Activated naive CD8-positive, alpha-beta T cell (primary cell): Measurements from ENCODE around the gene ADAMTS17.

Experiments
- H3K27ac Mint-ChIP-seq: one replicate; pipeline ENCODE4 v1.8.0; 2021; ENCODE audit warnings: mixed read lengths
- H3K27me3 Mint-ChIP-seq: one replicate; pipeline ENCODE4 v1.8.0; 2021; ENCODE audit warnings: mixed read lengths
- H3K36me3 Mint-ChIP-seq: one replicate; pipeline ENCODE4 v1.8.0; 2021; ENCODE audit warnings: mixed read lengths
- H3K4me1 Mint-ChIP-seq: one replicate; pipeline ENCODE4 v1.8.0; 2021; ENCODE audit warnings: low read depth, mixed read lengths
- H3K4me3 Mint-ChIP-seq: one replicate; pipeline ENCODE4 v1.8.0; 2021; ENCODE audit warnings: mild to moderate bottlenecking, mixed read lengths
- H3K9me3 Mint-ChIP-seq: one replicate; pipeline ENCODE4 v1.8.0; 2021; ENCODE audit warnings: low read depth, mixed read lengths

The ADAMTS17 gene

GRCh38 chr15:100206643-100207042 lies 135.1 kb downstream of the ADAMTS17 start:
- H3K4me3 Mint-ChIP-seq: no peak overlapping the region

DNA sequence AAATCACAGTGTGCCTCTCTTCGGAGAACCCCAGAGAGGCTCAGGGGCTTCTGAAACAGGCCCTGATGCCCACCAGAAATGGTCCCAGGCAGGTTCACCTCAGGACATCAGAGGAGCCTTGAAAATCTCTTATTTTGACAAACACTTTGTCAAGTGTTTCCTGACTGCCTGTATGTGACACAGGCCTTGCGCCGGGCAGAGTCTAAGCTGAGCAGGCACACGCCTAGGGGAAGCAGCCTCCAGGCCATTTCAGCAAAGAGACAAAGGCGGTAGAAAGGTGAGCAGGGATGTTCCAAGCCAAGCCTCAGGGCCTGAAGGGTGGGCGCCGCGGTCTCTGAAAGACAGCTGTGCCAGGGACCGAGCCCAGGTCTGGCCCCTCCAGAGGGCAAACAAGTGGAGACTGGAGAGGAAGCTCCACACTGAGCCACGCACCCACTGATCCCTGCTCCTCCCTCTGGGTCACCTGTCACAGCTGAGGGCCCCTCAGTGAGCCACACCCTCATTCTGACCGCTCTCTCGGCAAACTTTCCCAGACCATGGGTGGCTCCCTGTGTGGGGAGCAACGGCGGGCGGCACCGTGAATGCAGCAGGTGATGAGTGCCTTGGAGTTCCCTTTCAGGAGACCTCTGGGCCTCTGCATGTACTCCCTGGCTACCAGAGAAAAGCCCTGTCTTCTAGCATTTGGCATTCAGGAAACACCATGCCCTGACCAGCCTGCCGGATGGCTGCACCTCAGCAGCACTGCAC lies 136.1 kb downstream of the ADAMTS17 start:
- H3K36me3 Mint-ChIP-seq: peaks cover 7% of the 10 kb centered on the region
- H3K27ac Mint-ChIP-seq: no peak overlapping the region
- no peaks in the 10 kb centered on the region for H3K27me3 Mint-ChIP-seq
- H3K9me3 Mint-ChIP-seq: no peaks in the 10 kb centered on the region
- H3K4me3 Mint-ChIP-seq: no peak overlapping the region
- H3K4me1 Mint-ChIP-seq: peaks cover 23% of the 10 kb centered on the region

More at GRCh38 chr15:100206643-100207042, 135.1 kb downstream of the ADAMTS17 start:
- Mint-ChIP-seq H3K27me3 (no peaks in the 10 kb centered on the region), H3K27ac (no peak overlapping the region), H3K9me3 (no peaks in the 10 kb centered on the region), H3K36me3 (peaks cover 7% of the 10 kb centered on the region), H3K4me1 (peaks cover 14% of the 10 kb centered on the region)

- Mint-ChIP-seq H3K27ac (no peak overlapping the region), H3K36me3 (peaks cover 7% of the 10 kb centered on the region), H3K27me3 (no peaks in the 10 kb centered on the region), H3K4me3 (no peak overlapping the region), H3K4me1 (peaks cover 26% of the 10 kb centered on the region), H3K9me3 (no peaks in the 10 kb centered on the region)
Observed at GRCh38 chr15:100204771-100205170, 137.0 kb downstream of the ADAMTS17 start.

DNA sequence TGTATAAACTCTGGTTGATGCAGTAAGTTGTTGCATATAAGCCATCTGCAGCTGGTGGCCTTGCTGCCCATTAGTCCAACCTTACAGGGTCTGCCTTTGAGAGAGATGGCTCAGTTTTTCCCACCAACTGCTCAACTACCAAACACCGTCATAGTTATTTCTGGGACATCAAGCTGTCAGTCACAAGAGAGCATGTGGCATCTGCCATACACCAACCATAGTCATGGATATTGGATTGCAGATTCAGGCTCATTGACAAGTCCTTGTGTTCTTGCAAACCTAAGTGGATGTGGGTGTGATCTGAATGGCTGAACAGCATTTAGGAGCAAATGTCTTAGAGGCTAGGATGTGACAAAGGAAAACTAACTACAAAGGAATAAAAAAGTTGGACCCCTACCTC lies 137.6 kb downstream of the ADAMTS17 start:
- Mint-ChIP-seq H3K4me3 (no peak overlapping the region), H3K27me3 (no peaks in the 10 kb centered on the region), H3K4me1 (peaks cover 26% of the 10 kb centered on the region), H3K27ac (no peak overlapping the region), H3K9me3 (no peaks in the 10 kb centered on the region), H3K36me3 (peaks cover 7% of the 10 kb centered on the region)

DNA sequence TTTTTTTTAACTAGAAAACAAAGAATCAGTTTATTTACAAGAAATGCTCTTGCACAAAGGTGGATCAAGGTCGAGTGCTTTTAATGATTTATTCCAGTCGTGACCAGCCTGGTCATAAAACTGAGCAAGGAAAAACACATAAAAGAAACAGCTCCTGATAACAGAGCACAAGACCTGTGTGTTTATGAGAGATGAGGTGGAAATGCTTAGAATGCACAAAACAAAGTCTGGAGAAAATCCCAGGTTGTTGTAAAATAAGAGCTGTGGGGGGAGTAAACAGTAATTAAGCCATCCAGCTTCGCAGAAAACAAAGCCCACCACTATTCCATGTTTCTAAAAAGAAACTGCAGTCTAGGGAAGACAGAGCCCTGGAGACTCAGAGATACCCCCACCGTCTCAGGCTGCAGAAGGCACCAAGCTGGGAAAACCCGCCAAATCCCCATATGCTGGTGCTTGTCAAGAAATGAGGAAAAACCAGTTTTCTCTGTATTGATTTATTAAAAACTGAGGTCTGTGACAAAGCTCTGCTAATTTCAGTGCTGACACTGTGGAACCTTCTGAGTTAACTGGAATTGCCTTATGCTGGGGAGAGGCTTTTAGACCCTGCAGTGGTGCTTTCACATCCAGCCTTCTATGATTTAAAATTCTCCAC lies 139.3 kb downstream of the ADAMTS17 start:
- H3K9me3 Mint-ChIP-seq: no peaks in the 10 kb centered on the region
- peak overlapping the region; percentile 73 for H3K4me3 Mint-ChIP-seq
- H3K4me1 Mint-ChIP-seq: peaks cover 26% of the 10 kb centered on the region
- peaks cover 7% of the 10 kb centered on the region for H3K36me3 Mint-ChIP-seq
- H3K27ac Mint-ChIP-seq: peak overlapping the region; percentile 37
- H3K27me3 Mint-ChIP-seq: no peaks in the 10 kb centered on the region

- H3K9me3 Mint-ChIP-seq: no peaks in the 10 kb centered on the region
- H3K4me1 Mint-ChIP-seq: peaks cover 26% of the 10 kb centered on the region
- peak overlapping the region; percentile 73 for H3K4me3 Mint-ChIP-seq
- H3K36me3 Mint-ChIP-seq: peaks cover 7% of the 10 kb centered on the region
- H3K27me3 Mint-ChIP-seq: no peaks in the 10 kb centered on the region
- H3K27ac Mint-ChIP-seq: peak overlapping the region; percentile 61
Observed at GRCh38 chr15:100201376-100202280, 140.1 kb downstream of the ADAMTS17 start.

DNA sequence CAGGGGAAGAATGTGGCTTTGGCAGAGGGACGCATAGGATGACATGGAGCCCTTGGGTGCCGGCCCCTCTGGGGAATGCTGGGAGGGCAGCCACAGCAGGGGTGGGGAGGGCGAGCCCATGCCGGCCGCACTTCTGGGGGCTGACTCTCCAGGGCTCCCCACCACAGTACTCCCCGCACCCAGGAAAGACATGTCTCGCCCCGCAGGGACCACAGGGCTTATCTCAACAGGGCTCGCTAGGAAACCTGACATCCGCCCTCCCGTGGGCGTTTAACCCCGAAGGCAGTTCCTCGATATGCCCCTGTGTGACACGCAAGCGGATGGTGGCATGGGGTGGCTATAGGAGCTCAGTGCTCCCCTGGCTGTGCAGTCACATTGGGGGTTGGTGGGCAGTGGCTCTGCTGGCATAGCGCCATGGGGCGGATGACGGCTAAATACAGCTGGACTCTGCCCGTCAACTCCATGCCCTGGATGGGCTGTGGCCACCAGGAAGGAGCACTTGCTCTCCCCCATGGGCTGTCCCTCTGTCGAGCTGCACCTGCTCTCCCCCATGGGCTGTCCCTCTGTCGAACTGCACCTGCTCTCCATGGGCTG lies 141.4 kb downstream of the ADAMTS17 start:
- peaks cover 7% of the 10 kb centered on the region for H3K36me3 Mint-ChIP-seq
- H3K27ac Mint-ChIP-seq: no peak overlapping the region
- no peaks in the 10 kb centered on the region for H3K9me3 Mint-ChIP-seq
- H3K4me3 Mint-ChIP-seq: no peak overlapping the region
- H3K27me3 Mint-ChIP-seq: no peaks in the 10 kb centered on the region
- peaks cover 26% of the 10 kb centered on the region for H3K4me1 Mint-ChIP-seq

DNA sequence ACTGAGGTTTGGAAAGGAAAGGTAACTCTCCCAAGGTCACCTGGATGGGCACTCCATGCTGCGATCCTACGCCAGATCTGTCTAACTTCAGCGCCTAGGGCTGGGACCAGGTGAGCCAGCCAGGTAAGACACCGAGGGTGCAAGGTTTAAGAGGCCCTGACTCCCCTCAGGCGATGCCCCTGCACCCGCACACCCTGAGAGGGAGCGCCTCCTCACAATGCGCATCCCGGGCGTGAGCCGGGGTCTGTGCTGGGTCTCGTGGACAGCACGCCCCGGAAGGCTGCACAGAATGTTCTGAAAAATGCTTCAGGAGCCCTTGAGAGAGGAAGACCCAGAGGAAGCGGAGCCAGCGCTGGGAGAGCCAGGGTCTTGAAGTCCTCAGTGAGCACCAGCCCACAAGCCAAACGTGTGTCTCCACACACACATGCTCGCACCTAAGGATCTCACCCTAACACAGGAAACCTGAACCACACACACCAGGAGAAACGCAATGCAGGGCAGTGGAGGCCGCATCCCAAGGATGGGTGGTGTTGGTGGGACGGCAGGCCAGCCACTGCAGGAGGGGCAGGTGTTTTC lies 142.0 kb downstream of the ADAMTS17 start:
- H3K4me1 Mint-ChIP-seq: peaks cover 26% of the 10 kb centered on the region

GRCh38 chr15:100198442-100198841 lies 143.3 kb downstream of the ADAMTS17 start:
- Mint-ChIP-seq H3K4me3 (no peak overlapping the region), H3K36me3 (no peaks in the 10 kb centered on the region), H3K27me3 (no peaks in the 10 kb centered on the region), H3K27ac (no peak overlapping the region), H3K9me3 (no peaks in the 10 kb centered on the region), H3K4me1 (peaks cover 26% of the 10 kb centered on the region)

More for the DNA sequence above, 142.0 kb downstream of the ADAMTS17 start:
- Mint-ChIP-seq H3K27ac (no peak overlapping the region), H3K4me3 (no peak overlapping the region), H3K9me3 (no peaks in the 10 kb centered on the region), H3K27me3 (no peaks in the 10 kb centered on the region), H3K36me3 (peaks cover 4% of the 10 kb centered on the region)

- Mint-ChIP-seq H3K27ac (no peak overlapping the region), H3K4me3 (no peak overlapping the region), H3K27me3 (no peaks in the 10 kb centered on the region), H3K9me3 (no peaks in the 10 kb centered on the region), H3K36me3 (no peaks in the 10 kb centered on the region), H3K4me1 (peaks cover 10% of the 10 kb centered on the region)
Observed at GRCh38 chr15:100196326-100197058, 145.3 kb downstream of the ADAMTS17 start.

DNA sequence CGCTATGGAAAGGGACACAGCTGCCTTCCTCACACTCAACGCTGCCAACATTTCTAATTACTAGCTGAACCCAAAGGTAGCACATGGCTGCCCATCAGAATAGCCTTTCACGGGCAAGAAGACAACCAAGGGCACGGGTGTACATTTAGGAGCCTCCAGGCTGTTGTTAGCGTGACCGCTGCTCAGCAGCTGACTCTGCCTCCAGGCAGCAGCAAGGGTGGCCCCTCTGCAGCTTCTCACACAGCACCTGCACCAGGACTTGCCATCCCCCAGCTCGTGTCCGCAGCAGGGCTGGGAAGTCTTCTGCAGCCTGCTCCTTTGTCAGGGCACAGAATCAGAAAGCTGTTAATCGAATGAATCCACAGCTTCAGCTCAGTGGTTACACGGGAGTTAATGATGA lies 146.8 kb downstream of the ADAMTS17 start:
- Mint-ChIP-seq H3K4me3 (no peak overlapping the region), H3K27ac (no peak overlapping the region), H3K27me3 (no peaks in the 10 kb centered on the region), H3K9me3 (no peaks in the 10 kb centered on the region), H3K4me1 (peaks cover 3% of the 10 kb centered on the region), H3K36me3 (no peaks in the 10 kb centered on the region)

DNA sequence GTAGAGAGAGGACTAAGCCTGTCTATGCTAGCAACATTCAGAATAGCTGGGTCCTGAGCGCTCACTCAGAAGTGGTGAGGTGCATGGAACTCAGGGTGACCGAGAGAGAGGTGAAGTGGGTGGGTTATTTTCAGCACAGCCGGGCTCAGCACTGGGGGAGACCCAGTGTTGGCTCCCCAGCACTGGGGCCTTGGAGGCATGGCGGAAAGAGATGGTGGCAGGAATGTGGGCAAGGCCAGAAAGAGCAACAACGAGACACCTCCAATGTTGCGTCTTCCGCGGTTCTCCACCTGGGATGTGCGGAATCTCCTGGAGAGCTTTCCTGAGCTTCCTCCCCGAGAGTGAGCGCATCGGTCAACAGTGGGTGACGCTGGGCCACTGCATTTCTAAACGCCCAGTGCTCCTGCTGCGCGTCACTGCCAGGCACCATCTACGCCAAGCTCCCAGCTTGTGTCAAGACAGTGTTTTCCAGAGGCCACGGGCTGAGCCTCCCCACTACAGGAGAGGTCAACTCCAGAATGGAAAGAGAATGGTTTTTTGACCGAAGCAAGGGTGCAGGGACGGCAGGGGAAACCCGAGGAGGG lies 148.4 kb downstream of the ADAMTS17 start:
- Mint-ChIP-seq H3K4me1 (no peaks in the 10 kb centered on the region), H3K27ac (no peak overlapping the region), H3K27me3 (no peaks in the 10 kb centered on the region), H3K4me3 (no peak overlapping the region), H3K9me3 (no peaks in the 10 kb centered on the region), H3K36me3 (no peaks in the 10 kb centered on the region)

DNA sequence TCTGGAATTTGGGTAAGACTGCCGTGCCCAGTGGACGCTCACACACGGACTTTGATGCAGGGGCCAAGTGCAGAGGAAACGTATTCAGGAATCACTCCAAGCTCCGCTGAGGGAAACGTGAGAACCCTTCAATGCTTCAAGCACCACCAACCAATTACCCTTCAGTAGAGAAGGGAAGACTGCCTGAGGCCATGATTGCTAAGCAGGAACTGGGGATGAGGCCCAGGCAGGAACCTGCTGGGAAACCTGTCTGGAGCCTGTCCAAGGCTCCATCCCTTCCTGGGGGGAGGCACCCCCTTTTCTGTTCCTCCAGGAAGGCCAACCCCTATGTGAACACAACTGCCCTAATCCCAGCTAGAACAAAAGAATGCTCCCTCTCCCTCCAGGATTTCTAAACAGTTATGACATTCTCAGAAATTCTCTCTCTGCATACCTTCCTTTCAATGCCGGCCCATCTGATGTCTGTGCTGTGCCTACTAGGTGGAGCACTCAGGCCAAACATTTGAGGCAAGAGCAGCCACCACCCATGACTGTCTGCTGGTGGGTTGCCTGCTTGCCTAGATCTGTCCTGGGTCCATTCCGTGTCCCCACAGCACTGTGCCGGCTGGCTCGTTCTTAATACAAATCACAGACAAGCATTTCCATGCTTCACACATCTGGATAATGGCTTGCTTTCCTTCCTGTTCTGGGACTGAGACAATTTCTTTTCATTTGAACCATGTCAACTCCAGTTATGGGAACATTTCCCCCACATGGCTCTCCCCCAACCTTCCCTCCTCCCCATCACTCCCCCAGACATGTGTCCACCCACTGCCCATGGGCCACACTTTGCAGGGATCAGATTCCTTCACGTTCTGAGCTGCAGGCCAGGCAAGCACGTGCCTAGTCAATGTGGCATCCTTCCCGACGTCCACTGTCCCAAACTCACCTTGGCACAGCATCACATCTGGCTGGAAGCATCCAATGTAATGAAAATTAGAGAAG lies 149.4 kb downstream of the ADAMTS17 start:
- Mint-ChIP-seq H3K27ac (no peak overlapping the region), H3K36me3 (no peaks in the 10 kb centered on the region), H3K27me3 (no peaks in the 10 kb centered on the region)

More for the DNA sequence above, 149.4 kb downstream of the ADAMTS17 start:
- H3K9me3 Mint-ChIP-seq: no peaks in the 10 kb centered on the region
- H3K4me3 Mint-ChIP-seq: no peak overlapping the region
- H3K4me1 Mint-ChIP-seq: no peaks in the 10 kb centered on the region
